ENCODE measurements around the gene TSPOAP1.

Gene TSPOAP1

GRCh38 chr17:58330538-58330996, 2.0 kb upstream of the TSPOAP1 start:
- no peak overlapping the region for H3K27ac ChIP-seq (ENCODE audit: low read length)
- H3K4me1 ChIP-seq (ENCODE audit: control insufficient read depth, low read depth, low read length) = peaks cover 32% of the 10 kb centered on the region
- no peaks in the 10 kb centered on the region for H3K36me3 ChIP-seq (ENCODE audit: control insufficient read depth, low read depth, low read length)
- H3K27me3 ChIP-seq (ENCODE audit: control insufficient read depth, insufficient read depth, low read length) = no peaks in the 10 kb centered on the region
- H3K4me3 ChIP-seq (ENCODE audit: low read length) = no peak overlapping the region
- H3K9ac ChIP-seq (ENCODE audit: low read length) = no peak overlapping the region
- H3K9me3 ChIP-seq (ENCODE audit: control insufficient read depth, low read depth, low read length) = no peaks in the 10 kb centered on the region

DNA sequence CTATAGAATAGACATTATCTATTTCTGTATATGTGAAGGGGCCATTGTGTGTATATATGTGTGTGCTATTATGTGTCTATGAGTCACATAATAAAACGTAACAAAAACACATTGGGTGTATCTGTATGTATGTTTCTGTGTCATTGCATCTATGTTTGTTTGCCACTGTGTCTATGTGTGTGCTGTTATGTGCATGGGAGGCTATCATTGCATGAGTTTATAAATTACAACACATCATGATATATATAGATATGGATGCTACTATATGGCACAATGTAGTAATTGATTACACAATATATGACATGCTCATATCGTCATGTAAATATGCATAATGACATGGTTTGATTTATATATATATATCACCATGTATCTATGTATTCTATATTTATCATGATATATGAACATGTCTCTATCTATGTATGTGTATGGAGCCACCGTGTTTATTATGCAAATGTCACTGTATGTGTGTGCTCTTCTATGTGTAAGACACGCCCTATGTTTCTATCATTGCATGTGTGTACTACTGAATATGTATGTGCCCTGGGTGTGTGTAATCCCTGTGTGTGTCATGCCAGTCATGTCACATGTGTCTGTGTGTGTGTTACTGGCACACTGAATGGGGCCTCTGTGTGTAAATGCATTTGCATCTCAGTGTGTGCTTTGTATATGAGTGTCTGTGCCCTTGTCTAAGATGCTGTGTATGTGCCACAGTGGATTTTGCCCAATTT, 1.4 kb upstream of the TSPOAP1 start:
- Histone ChIP-seq H3K4me3 (ENCODE audit: low read length) (no peak overlapping the region), H3K4me1 (ENCODE audit: control insufficient read depth, low read depth, low read length) (peaks cover 36% of the 10 kb centered on the region), H3K9ac (ENCODE audit: low read length) (no peak overlapping the region), H3K27ac (ENCODE audit: low read length) (no peak overlapping the region), H3K27me3 (ENCODE audit: control insufficient read depth, insufficient read depth, low read length) (peaks cover 2% of the 10 kb centered on the region), H3K9me3 (ENCODE audit: control insufficient read depth, low read depth, low read length) (no peaks in the 10 kb centered on the region), H3K36me3 (ENCODE audit: control insufficient read depth, low read depth, low read length) (no peaks in the 10 kb centered on the region)

DNA sequence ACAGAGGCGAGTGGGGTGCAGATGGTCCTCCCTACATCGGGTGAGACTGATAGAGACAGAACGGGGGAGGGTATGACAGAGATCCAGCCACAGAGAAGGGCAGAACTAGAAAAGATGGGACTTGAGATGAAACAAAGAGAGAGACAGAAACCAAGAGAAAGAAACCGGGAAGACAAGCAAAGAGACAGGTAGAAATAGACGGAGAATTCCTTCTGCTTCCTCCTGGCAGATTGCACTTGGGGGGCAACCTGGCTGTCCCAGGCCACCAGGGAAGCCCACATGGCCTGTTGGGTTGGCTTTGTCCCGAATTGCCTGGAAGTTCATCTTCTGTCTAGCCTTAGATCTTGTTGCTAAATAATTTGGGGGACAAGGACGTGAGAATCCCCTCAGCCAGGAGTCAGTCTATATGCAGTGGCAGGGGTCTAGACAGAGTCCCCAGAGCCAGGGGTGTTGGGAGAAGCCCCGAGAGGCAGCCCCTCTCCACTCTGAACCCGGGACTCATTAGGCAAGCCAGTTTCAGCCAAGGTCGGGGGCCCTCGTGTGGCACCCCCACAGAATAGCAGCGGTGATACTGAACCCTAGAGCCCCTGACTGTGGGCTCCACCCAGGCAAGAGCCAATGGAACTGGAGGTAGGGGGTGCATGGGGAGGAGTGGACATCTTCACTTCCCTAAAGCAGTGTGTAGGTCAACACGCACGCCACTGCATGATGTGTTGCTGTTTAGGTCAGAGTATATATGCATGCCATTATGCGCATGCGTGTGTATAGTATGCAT, 627 bp upstream of the TSPOAP1 start:
- H3K9ac ChIP-seq (ENCODE audit: low read length) = peak overlapping the region; percentile 14
- peak overlapping the region; percentile 34 for H3K4me3 ChIP-seq (ENCODE audit: low read length)
- no peak overlapping the region for H3K27ac ChIP-seq (ENCODE audit: low read length)
- peaks cover 38% of the 10 kb centered on the region for H3K4me1 ChIP-seq (ENCODE audit: control insufficient read depth, low read depth, low read length)
- peaks cover 5% of the 10 kb centered on the region for H3K27me3 ChIP-seq (ENCODE audit: control insufficient read depth, insufficient read depth, low read length)
- H3K9me3 ChIP-seq (ENCODE audit: control insufficient read depth, low read depth, low read length) = no peaks in the 10 kb centered on the region
- no peaks in the 10 kb centered on the region for H3K36me3 ChIP-seq (ENCODE audit: control insufficient read depth, low read depth, low read length)

DNA sequence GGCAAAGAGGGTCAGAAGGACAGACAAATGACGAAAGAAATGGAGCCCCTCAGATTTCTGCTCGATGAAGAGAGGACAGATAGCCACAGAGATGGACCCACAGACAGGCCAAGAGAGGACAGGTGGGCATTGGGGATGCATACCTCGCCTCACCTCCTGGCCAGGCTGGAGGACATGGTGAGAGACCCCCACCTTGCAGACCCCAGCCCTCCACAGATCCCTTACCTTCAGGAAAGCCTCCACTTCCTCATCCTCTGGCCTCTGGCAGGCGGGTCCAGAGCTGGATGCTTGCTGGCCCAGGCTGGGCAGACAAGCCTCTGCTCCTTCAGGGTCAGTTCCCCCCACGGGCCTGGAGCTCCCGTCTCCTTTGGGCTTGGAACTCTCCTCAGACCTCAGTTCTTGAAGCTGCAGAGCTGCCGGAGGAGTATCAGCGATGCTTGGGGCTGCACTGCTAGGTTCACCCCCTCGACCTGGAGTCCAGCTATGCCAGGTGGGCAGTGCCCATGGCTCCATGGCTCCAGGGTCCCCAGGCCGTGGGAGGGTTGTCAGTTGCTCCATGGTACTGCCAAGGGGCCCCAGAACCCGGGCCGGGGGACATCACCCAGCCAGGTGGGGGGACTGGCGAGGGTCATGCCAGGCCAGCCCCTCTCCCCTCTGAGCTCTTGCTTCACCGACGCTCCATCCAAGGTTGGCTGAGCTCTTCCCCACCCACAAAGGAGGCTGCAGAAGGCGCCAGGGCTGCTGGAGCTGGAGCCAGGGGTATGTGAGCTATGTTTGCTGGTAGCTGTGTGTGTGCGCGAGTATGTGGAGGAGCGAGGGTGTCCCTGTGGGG, 1.0 kb downstream of the TSPOAP1 start:
- H3K27ac ChIP-seq (ENCODE audit: low read length) = no peak overlapping the region
- H3K4me3 ChIP-seq (ENCODE audit: low read length) = no peak overlapping the region
- H3K27me3 ChIP-seq (ENCODE audit: control insufficient read depth, insufficient read depth, low read length) = peaks cover 12% of the 10 kb centered on the region
- H3K4me1 ChIP-seq (ENCODE audit: control insufficient read depth, low read depth, low read length) = peaks cover 44% of the 10 kb centered on the region
- H3K9ac ChIP-seq (ENCODE audit: low read length) = no peak overlapping the region
- H3K36me3 ChIP-seq (ENCODE audit: control insufficient read depth, low read depth, low read length) = no peaks in the 10 kb centered on the region
- H3K9me3 ChIP-seq (ENCODE audit: control insufficient read depth, low read depth, low read length) = no peaks in the 10 kb centered on the region

GRCh38 chr17:58326609-58327362, 1.8 kb downstream of the TSPOAP1 start:
- Histone ChIP-seq H3K36me3 (ENCODE audit: control insufficient read depth, low read depth, low read length) (no peaks in the 10 kb centered on the region), H3K9ac (ENCODE audit: low read length) (no peak overlapping the region)

GRCh38 chr17:58325976-58326468, 2.6 kb downstream of the TSPOAP1 start:
- Histone ChIP-seq H3K9ac (ENCODE audit: low read length) (no peak overlapping the region), H3K9me3 (ENCODE audit: control insufficient read depth, low read depth, low read length) (no peaks in the 10 kb centered on the region), H3K27ac (ENCODE audit: low read length) (no peak overlapping the region), H3K4me3 (ENCODE audit: low read length) (no peak overlapping the region), H3K4me1 (ENCODE audit: control insufficient read depth, low read depth, low read length) (peaks cover 37% of the 10 kb centered on the region), H3K27me3 (ENCODE audit: control insufficient read depth, insufficient read depth, low read length) (peaks cover 12% of the 10 kb centered on the region), H3K36me3 (ENCODE audit: control insufficient read depth, low read depth, low read length) (no peaks in the 10 kb centered on the region)

More at GRCh38 chr17:58326609-58327362, 1.8 kb downstream of the TSPOAP1 start:
- peaks cover 12% of the 10 kb centered on the region for H3K27me3 ChIP-seq (ENCODE audit: control insufficient read depth, insufficient read depth, low read length)
- no peak overlapping the region for H3K4me3 ChIP-seq (ENCODE audit: low read length)
- H3K27ac ChIP-seq (ENCODE audit: low read length) = no peak overlapping the region
- no peaks in the 10 kb centered on the region for H3K9me3 ChIP-seq (ENCODE audit: control insufficient read depth, low read depth, low read length)
- peaks cover 44% of the 10 kb centered on the region for H3K4me1 ChIP-seq (ENCODE audit: control insufficient read depth, low read depth, low read length)

GRCh38 chr17:58325289-58325726, 3.3 kb downstream of the TSPOAP1 start:
- Histone ChIP-seq H3K27ac (ENCODE audit: low read length) (no peak overlapping the region), H3K9ac (ENCODE audit: low read length) (peak overlapping the region; percentile 16), H3K27me3 (ENCODE audit: control insufficient read depth, insufficient read depth, low read length) (peaks cover 12% of the 10 kb centered on the region), H3K4me1 (ENCODE audit: control insufficient read depth, low read depth, low read length) (peaks cover 34% of the 10 kb centered on the region), H3K9me3 (ENCODE audit: control insufficient read depth, low read depth, low read length) (no peaks in the 10 kb centered on the region), H3K4me3 (ENCODE audit: low read length) (peak overlapping the region; percentile 63), H3K36me3 (ENCODE audit: control insufficient read depth, low read depth, low read length) (no peaks in the 10 kb centered on the region)

DNA sequence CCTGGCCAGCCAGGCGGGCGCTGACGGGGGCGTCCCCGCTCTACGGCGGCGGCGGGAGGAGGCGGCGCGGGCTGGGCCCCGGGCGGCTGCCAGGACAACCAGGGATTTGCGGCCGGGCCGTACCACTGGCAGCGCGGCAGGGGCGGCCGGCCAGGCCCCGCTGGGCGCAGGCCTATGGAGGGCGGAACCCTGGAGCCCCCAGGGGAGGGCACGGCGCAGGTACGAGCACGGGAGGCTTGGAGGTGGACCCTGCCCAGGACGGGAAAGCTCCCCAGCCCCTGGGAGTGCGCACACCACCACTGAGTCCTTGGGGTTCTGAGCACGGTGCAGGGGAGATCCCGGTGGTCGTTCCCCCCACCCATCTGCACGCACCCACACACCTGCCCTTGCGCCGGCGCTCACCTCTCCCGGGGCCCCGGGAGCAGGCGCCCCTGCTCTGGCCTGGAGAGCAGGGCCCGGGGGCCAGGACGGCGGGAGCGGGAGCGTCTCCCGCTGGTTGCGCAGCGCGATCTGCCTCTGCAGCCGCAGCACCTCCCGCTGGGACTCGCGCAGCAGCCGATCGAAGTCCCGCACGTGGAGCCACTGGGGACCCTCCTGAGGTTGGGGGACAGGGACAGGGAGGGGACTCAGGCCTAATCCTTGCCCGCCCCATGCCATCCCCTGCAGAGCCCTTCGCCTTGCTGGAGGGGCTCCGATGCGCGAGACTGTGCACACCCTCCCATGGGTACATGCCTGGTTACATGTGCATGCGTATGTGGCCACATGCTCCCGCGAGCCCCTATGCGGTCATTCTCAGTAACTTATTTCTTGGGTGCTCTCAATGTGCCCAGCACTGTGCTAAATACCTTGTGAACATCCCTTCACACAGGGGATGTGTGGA, 3.9 kb downstream of the TSPOAP1 start:
- Histone ChIP-seq H3K36me3 (ENCODE audit: control insufficient read depth, low read depth, low read length) (no peaks in the 10 kb centered on the region), H3K27ac (ENCODE audit: low read length) (no peak overlapping the region), H3K4me3 (ENCODE audit: low read length) (peak overlapping the region; percentile 63), H3K27me3 (ENCODE audit: control insufficient read depth, insufficient read depth, low read length) (peaks cover 12% of the 10 kb centered on the region), H3K4me1 (ENCODE audit: control insufficient read depth, low read depth, low read length) (peaks cover 32% of the 10 kb centered on the region), H3K9ac (ENCODE audit: low read length) (peak overlapping the region; percentile 16), H3K9me3 (ENCODE audit: control insufficient read depth, low read depth, low read length) (no peaks in the 10 kb centered on the region)

- H3K27me3 ChIP-seq (ENCODE audit: control insufficient read depth, insufficient read depth, low read length) = peaks cover 12% of the 10 kb centered on the region
- no peaks in the 10 kb centered on the region for H3K9me3 ChIP-seq (ENCODE audit: control insufficient read depth, low read depth, low read length)
- peaks cover 26% of the 10 kb centered on the region for H3K4me1 ChIP-seq (ENCODE audit: control insufficient read depth, low read depth, low read length)
- H3K36me3 ChIP-seq (ENCODE audit: control insufficient read depth, low read depth, low read length) = no peaks in the 10 kb centered on the region
- no peak overlapping the region for H3K9ac ChIP-seq (ENCODE audit: low read length)
- no peak overlapping the region for H3K27ac ChIP-seq (ENCODE audit: low read length)
- H3K4me3 ChIP-seq (ENCODE audit: low read length) = peak overlapping the region; percentile 63
Observed at GRCh38 chr17:58324056-58324408, 4.6 kb downstream of the TSPOAP1 start.

GRCh38 chr17:58323366-58324055, 5.1 kb downstream of the TSPOAP1 start:
- Histone ChIP-seq H3K27ac (ENCODE audit: low read length) (no peak overlapping the region), H3K9me3 (ENCODE audit: control insufficient read depth, low read depth, low read length) (no peaks in the 10 kb centered on the region), H3K27me3 (ENCODE audit: control insufficient read depth, insufficient read depth, low read length) (peaks cover 12% of the 10 kb centered on the region), H3K36me3 (ENCODE audit: control insufficient read depth, low read depth, low read length) (no peaks in the 10 kb centered on the region), H3K9ac (ENCODE audit: low read length) (no peak overlapping the region), H3K4me3 (ENCODE audit: low read length) (peak overlapping the region; percentile 63), H3K4me1 (ENCODE audit: control insufficient read depth, low read depth, low read length) (peaks cover 21% of the 10 kb centered on the region)

All from iPS-18a (cell line).